ENCODE results near the gene UCKL1. TPM values are rescaled to one million over a fixed set of nuclear protein-coding genes. Genes with fewer than 3 reads are reported as not detected.

Gene UCKL1
- total RNA-seq, 1 donor: 21.0 TPM

- no peak for DNase-seq (ENCODE audit: insufficient read length, low spot score, missing footprints)
- TF ChIP-seq, protein P1, sequence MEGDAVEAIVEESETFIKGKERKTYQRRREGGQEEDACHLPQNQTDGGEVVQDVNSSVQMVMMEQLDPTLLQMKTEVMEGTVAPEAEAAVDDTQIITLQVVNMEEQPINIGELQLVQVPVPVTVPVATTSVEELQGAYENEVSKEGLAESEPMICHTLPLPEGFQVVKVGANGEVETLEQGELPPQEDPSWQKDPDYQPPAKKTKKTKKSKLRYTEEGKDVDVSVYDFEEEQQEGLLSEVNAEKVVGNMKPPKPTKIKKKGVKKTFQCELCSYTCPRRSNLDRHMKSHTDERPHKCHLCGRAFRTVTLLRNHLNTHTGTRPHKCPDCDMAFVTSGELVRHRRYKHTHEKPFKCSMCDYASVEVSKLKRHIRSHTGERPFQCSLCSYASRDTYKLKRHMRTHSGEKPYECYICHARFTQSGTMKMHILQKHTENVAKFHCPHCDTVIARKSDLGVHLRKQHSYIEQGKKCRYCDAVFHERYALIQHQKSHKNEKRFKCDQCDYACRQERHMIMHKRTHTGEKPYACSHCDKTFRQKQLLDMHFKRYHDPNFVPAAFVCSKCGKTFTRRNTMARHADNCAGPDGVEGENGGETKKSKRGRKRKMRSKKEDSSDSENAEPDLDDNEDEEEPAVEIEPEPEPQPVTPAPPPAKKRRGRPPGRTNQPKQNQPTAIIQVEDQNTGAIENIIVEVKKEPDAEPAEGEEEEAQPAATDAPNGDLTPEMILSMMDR (IDR thresholded peaks at IDR 0.05; ENCODE audit: extremely low read depth, low read depth, low read length): no peak
- Histone ChIP-seq H3K27ac (ENCODE audit: low read depth, low read length) (no peak overlapping the region), H3K36me3 (ENCODE audit: insufficient read depth, low read length) (peaks cover 17% of the 10 kb centered on the region), H2AFZ (ENCODE audit: low read length) (no peak overlapping the region), H4K20me1 (ENCODE audit: insufficient read depth, low read length) (peaks cover 76% of the 10 kb centered on the region), H3K4me3 (ENCODE audit: insufficient read depth, low read length) (no peak overlapping the region), H3K4me1 (ENCODE audit: insufficient read depth, low read length) (peaks cover 9% of the 10 kb centered on the region), H3K9me3 (ENCODE audit: low read depth, low read length) (no peaks in the 10 kb centered on the region), H3K27me3 (ENCODE audit: insufficient read depth, low read length) (no peaks in the 10 kb centered on the region), H3K79me2 (ENCODE audit: insufficient read depth, low read length) (peaks cover 60% of the 10 kb centered on the region), H3K4me2 (ENCODE audit: insufficient read depth, low read length) (no peak overlapping the region)
Measured at GRCh38 chr20:63945031-63945658, 11.1 kb downstream of the UCKL1 start.

DNA sequence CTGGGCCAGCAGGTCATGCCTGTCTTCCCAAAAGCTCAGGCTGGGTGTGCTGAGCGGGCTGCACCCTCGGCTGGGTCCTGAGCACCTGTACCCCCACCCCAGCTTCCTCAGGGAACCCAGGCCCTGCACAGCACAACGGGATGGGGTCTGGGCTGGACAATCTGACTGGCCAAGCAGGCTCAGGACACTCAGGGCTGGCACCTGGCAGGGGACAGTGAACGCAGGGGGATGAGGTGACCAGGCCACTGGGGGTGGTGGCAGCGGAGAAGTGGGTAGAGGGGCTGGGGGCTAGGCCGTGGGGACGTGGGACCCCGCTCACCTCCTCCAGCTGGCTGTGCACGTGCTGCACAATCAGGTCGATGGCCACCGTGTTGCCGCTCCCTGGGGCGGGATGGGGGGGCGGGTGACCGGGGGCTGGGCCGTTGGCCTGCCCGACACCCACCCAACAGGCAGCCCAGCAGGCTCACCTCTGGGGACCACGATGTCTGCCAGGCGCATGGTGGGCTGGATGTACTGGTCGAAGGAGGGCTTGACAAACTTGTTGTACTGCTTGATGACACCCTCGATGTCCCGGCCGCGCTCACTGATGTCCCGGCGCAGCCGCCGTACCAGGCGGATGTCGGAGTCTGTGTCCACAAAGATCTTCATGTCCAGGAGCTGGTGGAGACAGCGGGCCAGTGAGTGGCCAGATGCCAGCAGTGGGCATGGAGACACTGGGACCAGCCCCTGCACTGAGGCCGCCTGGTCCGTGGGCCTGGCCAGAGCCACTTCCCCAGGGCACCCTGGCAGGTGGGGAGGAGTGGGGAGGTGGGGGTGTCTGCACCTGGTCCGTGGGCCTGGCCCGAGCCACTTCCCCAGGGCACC, 11.9 kb downstream of the UCKL1 start:
- H2AFZ ChIP-seq (ENCODE audit: low read length): no peak overlapping the region
- no peaks in the 10 kb centered on the region for H3K9me3 ChIP-seq (ENCODE audit: low read depth, low read length)
- H3K27ac ChIP-seq (ENCODE audit: low read depth, low read length): no peak overlapping the region
- peaks cover 20% of the 10 kb centered on the region for H3K36me3 ChIP-seq (ENCODE audit: insufficient read depth, low read length)
- TF ChIP-seq, protein P1 (IDR thresholded peaks at IDR 0.05; ENCODE audit: extremely low read depth, low read depth, low read length): no peak
- H3K27me3 ChIP-seq (ENCODE audit: insufficient read depth, low read length): no peaks in the 10 kb centered on the region
- no peak overlapping the region for H3K4me2 ChIP-seq (ENCODE audit: insufficient read depth, low read length)
- no peak for DNase-seq (ENCODE audit: insufficient read length, low spot score, missing footprints)
- H4K20me1 ChIP-seq (ENCODE audit: insufficient read depth, low read length): peaks cover 70% of the 10 kb centered on the region
- H3K4me3 ChIP-seq (ENCODE audit: insufficient read depth, low read length): no peak overlapping the region
- peaks cover 53% of the 10 kb centered on the region for H3K79me2 ChIP-seq (ENCODE audit: insufficient read depth, low read length)
- H3K4me1 ChIP-seq (ENCODE audit: insufficient read depth, low read length): peaks cover 8% of the 10 kb centered on the region

DNA sequence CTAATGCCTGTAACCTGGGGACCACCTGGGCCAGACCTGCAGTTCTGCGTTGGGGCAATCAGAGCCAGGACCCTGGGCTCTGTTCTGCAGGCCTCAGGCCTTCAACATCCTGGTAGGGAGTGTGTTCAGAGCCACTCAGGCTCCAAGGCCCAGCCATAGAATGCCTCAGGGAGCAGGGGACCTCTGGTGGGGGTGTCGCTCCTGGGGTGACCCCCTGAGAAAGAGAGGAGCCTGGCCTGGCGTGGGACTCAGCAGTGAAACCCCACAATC, 12.5 kb downstream of the UCKL1 start:
- H3K27me3 ChIP-seq (ENCODE audit: insufficient read depth, low read length): no peaks in the 10 kb centered on the region
- H3K36me3 ChIP-seq (ENCODE audit: insufficient read depth, low read length): peaks cover 20% of the 10 kb centered on the region
- H4K20me1 ChIP-seq (ENCODE audit: insufficient read depth, low read length): peaks cover 70% of the 10 kb centered on the region
- no peak overlapping the region for H3K4me2 ChIP-seq (ENCODE audit: insufficient read depth, low read length)
- H2AFZ ChIP-seq (ENCODE audit: low read length): no peak overlapping the region
- TF ChIP-seq, protein P1 (IDR thresholded peaks at IDR 0.05; ENCODE audit: extremely low read depth, low read depth, low read length): no peak
- H3K27ac ChIP-seq (ENCODE audit: low read depth, low read length): no peak overlapping the region
- H3K4me3 ChIP-seq (ENCODE audit: insufficient read depth, low read length): no peak overlapping the region
- no peak for DNase-seq (ENCODE audit: insufficient read length, low spot score, missing footprints)
- H3K79me2 ChIP-seq (ENCODE audit: insufficient read depth, low read length): peaks cover 50% of the 10 kb centered on the region
- H3K4me1 ChIP-seq (ENCODE audit: insufficient read depth, low read length): peaks cover 3% of the 10 kb centered on the region
- H3K9me3 ChIP-seq (ENCODE audit: low read depth, low read length): no peaks in the 10 kb centered on the region
